Peyer's patch (tissue), 4 donors: ENCODE results near the gene WHAMM. TPM values are rescaled to one million over a fixed set of nuclear protein-coding genes. Genes with fewer than 3 reads are reported as not detected.
"Not testable (repeated sequence)": the region's sequence is repeated elsewhere in the genome, so short reads cannot be mapped to it uniquely, and the experiment has no call there.

Experiments used
- DNase-seq, 3 donors: peaks; one replicate each; pipeline ENCODE4 v3.0.0-alpha.2; 2017 to 2019
- H3K27ac ChIP-seq, 4 donors: fragments of 200-600 bp; sonication (generic); one replicate each; pipeline ENCODE4 v1.5.1; 2016 to 2019
- H3K27me3 ChIP-seq, 2 donors: fragments of 200-600 bp; sonication (generic); one replicate each; pipeline ENCODE4 v1.5.1; 2019
- H3K36me3 ChIP-seq, 3 donors: fragments of 200-600 bp; sonication (generic); one replicate each; pipeline ENCODE4 v1.5.1; 2016 to 2019
- H3K4me1 ChIP-seq, 4 donors: fragments of 200-600 bp; sonication (generic); one replicate each; pipeline ENCODE4 v1.5.1; 2016 to 2019
- H3K4me3 ChIP-seq, 4 donors: fragments of 200-600 bp; sonication (generic); 1 replicate in 3 of 4; 2 replicates in 1 of 4; pipeline ENCODE4 v1.5.1; 2016 to 2019; ENCODE audit warnings: mild to moderate bottlenecking in 1 of 4
- H3K9me3 ChIP-seq, 4 donors: fragments of 200-600 bp; sonication (generic); one replicate each; pipeline ENCODE4 v1.5.1; 2016 to 2019; ENCODE audit warnings: mild to moderate bottlenecking in 1 of 4
- POLR2A ChIP-seq, 2 donors: fragments of 450-650 bp; IDR thresholded peaks; one replicate each; pipeline ENCODE4 v1.5.1; 2017; ENCODE audit warnings: antibody characterized with exemption in 2 of 2, mild to moderate bottlenecking in 2 of 2, moderate library complexity in 2 of 2
- total RNA-seq, 4 donors: library from RNA; depleted of rRNA; stranded (reverse); fragments of >200 nt; gene quantifications; one replicate each; pipeline ENCODE4 v1.1.0, GENCODE V29; 2016
- TF ChIP-seq, protein P1 (sequence below), 6 experiments: fragments of 450-650 bp in 4 of 6; fragments of 200-600 bp in 2 of 6; sonication (generic) in 1 of 6; IDR thresholded peaks; one replicate each; pipeline ENCODE4 v1.5.1; 2017 to 2019; ENCODE audit warnings: antibody characterized with exemption in 6 of 6, mild to moderate bottlenecking in 3 of 6, moderate library complexity in 1 of 6

The WHAMM gene
- total RNA-seq, 4 donors from 2014 or later = 8.6 to 16.0 (median 13.2) TPM

DNA sequence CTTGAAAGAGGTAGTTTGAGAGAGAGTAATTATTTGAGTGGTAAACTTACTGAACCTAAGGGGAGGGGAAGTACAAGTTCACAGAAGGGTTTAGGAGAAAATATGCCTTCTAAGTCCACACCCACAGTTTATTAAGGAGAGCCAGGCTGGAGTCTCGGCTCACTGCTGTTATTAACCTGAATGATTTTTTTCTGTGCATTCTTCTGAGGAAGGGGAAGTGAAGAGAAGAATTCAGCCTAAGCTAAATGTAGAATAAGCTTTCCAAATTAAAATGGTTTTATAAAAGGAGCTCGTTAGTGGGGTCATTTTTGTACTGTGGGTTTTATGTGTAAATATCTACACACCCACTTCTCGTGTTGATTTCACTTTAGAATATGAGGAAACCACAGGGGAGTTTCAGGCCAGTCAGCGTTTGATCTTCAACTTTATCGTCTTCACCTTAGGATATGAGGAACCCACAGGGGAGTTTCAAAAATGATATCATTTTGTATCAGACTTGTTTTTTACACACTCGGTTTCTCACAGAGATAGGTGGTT is 1.5 kb downstream of the WHAMM start:
- H3K9me3 ChIP-seq = no peaks in the 10 kb centered on the region
- no peaks in the 10 kb centered on the region for H3K27me3 ChIP-seq
- H3K36me3 ChIP-seq = peaks cover 0 to 15% (median 0%) of the 10 kb centered on the region in 3 donors
- peak overlapping the region; percentile 88 to 95 (median 92) for H3K4me3 ChIP-seq
- no peak for DNase-seq
- TF ChIP-seq POLR2A (IDR thresholded peaks at IDR 0.05) = no peak
- TF ChIP-seq, protein P1, sequence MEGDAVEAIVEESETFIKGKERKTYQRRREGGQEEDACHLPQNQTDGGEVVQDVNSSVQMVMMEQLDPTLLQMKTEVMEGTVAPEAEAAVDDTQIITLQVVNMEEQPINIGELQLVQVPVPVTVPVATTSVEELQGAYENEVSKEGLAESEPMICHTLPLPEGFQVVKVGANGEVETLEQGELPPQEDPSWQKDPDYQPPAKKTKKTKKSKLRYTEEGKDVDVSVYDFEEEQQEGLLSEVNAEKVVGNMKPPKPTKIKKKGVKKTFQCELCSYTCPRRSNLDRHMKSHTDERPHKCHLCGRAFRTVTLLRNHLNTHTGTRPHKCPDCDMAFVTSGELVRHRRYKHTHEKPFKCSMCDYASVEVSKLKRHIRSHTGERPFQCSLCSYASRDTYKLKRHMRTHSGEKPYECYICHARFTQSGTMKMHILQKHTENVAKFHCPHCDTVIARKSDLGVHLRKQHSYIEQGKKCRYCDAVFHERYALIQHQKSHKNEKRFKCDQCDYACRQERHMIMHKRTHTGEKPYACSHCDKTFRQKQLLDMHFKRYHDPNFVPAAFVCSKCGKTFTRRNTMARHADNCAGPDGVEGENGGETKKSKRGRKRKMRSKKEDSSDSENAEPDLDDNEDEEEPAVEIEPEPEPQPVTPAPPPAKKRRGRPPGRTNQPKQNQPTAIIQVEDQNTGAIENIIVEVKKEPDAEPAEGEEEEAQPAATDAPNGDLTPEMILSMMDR (IDR thresholded peaks at IDR 0.05) = no peak
- peak overlapping the region; percentile 97 to 99 (median 99) for H3K27ac ChIP-seq
- peaks cover 0 to 21% (median 5%) of the 10 kb centered on the region in 4 donors for H3K4me1 ChIP-seq

DNA sequence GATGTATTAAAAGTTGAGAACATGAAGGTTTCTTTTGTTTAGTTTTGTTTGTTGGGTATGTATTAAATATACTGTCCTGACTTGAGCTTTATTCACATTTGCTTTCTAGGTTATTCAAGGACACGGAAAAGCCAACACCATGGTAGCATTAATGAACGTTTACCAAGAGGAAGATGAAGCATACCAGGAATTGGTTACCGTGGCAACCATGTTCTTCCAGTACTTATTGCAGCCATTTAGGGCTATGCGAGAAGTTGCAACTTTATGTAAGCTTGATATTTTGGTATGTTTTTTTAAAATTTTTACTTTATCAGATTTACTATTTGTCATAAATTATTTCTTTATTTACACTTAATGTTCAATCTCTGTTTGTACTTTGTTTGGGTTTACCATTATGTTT is 3.6 kb downstream of the WHAMM start:
- Histone ChIP-seq H3K4me3 (no peak overlapping the region), H3K27ac (no peak overlapping the region)

DNA sequence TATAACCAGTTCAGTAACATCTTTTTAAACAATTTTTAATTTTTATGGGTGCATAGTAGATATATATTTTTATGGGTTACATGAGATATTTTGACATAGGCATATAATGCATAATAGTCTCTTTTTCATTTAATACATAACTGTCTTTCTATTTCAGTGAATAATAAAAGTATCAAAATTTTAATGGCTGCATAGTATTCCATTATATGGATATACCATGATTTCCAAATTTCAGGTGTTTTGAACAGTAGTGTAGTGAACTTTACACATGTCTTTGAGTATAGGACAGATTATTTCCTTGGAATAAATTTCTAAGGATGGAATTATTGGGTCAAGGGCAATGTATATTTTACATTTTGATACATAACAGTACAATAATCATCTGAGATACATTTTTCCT is 10.7 kb downstream of the WHAMM start:
- no peaks in the 10 kb centered on the region for H3K4me1 ChIP-seq
- H3K27ac ChIP-seq = no peak overlapping the region
- no peak overlapping the region for H3K4me3 ChIP-seq
- H3K36me3 ChIP-seq = peaks cover 0 to 90% (median 0%) of the 10 kb centered on the region in 3 donors
- no peaks in the 10 kb centered on the region for H3K27me3 ChIP-seq
- H3K9me3 ChIP-seq = no peaks in the 10 kb centered on the region
- TF ChIP-seq POLR2A (IDR thresholded peaks at IDR 0.05) = no peak
- TF ChIP-seq, protein P1 (IDR thresholded peaks at IDR 0.05) = no peak
- DNase-seq = no peak

More for the DNA sequence above, 3.6 kb downstream of the WHAMM start:
- peaks cover 0 to 21% (median 5%) of the 10 kb centered on the region in 4 donors for H3K4me1 ChIP-seq
- no peaks in the 10 kb centered on the region for H3K9me3 ChIP-seq
- H3K27me3 ChIP-seq = no peaks in the 10 kb centered on the region
- DNase-seq = no peak
- no peak for TF ChIP-seq POLR2A (IDR thresholded peaks at IDR 0.05)
- TF ChIP-seq, protein P1 (IDR thresholded peaks at IDR 0.05) = no peak
- H3K36me3 ChIP-seq = peaks cover 0 to 35% (median 0%) of the 10 kb centered on the region in 3 donors

DNA sequence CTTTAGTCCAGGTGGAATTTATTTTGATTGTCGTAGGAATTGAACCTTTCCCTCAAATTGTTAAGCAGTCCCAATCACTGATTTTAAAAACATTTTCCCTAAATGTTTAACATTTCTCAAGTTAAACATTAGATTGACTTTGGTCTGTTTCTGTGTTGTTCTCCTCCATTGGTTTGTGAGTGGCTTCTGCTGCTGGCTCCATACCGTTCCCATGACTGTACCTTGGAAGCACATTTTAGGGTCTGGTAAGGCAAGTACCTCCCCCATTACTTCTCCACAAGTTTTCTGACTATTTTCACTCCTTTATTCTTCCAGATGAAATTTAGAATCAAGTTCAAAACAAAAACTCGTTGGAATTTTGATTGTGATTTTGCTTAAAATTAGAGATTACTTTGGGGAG is 12.0 kb downstream of the WHAMM start:
- H3K9me3 ChIP-seq, H3K4me3 ChIP-seq, H3K27me3 ChIP-seq, DNase-seq, H3K4me1 ChIP-seq, H3K27ac ChIP-seq: not testable (repeated sequence)
- peaks cover 0 to 94% (median 0%) of the 10 kb centered on the region in 3 donors for H3K36me3 ChIP-seq

DNA sequence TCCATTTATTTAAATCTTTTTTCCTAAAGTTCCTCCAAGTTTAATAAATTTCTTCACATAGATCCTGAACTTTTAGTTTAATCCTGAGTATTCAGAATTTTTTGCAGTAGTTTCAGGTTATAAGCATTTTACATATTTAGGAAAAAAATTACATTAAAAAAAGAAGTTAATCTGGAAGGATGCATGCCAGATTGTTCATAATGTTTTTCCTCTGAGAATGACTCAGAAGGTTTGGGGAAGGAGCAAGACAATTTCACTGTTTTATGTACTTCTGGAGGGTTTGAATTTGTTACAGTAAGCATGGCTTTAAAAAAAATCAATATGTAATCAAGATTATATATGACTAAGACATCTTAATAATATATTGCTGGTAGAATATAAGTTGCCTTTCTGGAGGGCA is 12.4 kb downstream of the WHAMM start:
- not testable (repeated sequence) for H3K4me1 ChIP-seq, H3K9me3 ChIP-seq, DNase-seq, H3K27me3 ChIP-seq, H3K27ac ChIP-seq, H3K4me3 ChIP-seq
- peaks cover 0 to 94% (median 0%) of the 10 kb centered on the region in 3 donors for H3K36me3 ChIP-seq

DNA sequence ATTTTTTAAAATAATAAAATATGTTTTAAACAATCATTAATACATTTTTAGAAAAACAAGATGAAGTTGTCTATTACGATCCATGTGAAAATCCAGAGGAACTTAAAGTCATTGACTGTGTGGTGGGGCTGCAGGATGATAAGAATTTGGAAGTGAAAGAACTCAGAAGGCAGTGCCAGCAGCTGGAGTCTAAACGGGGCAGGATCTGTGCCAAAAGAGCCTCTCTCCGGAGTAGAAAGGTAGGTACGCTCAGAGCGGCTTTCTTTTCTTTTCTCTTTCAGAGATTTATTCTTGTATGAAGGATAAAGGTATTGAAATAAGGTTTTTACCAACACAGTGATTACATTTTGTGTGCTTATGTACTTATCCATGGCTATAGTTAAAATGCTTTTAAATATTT is 13.6 kb downstream of the WHAMM start:
- H3K36me3 ChIP-seq = peaks cover 0 to 94% (median 0%) of the 10 kb centered on the region in 3 donors
- no peaks in the 10 kb centered on the region for H3K4me1 ChIP-seq
- no peak overlapping the region for H3K27ac ChIP-seq
- TF ChIP-seq POLR2A (IDR thresholded peaks at IDR 0.05) = no peak
- TF ChIP-seq, protein P1 (IDR thresholded peaks at IDR 0.05) = no peak
- no peak overlapping the region for H3K4me3 ChIP-seq
- DNase-seq = no peak
- no peaks in the 10 kb centered on the region for H3K9me3 ChIP-seq
- H3K27me3 ChIP-seq = no peaks in the 10 kb centered on the region

DNA sequence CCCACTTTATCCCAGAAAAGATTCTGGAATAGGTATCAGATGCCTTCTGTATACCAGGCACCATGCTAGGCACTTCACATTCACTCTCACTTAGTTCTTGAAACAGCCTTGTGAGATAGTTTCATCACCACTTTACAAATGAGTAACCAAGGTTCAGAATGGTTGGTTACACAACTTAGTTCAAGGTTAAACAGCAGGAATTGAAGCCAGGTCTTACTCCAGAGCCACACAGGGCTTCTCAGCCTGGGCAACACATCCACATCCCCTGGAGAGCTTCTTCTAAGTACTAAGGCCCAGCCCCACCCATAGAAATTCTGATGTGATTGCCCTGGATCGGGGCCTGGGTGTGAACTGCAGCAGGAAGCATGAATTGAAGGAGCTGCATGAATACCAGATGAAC is 18.6 kb downstream of the WHAMM start:
- peaks cover 0 to 96% (median 0%) of the 10 kb centered on the region in 3 donors for H3K36me3 ChIP-seq
- TF ChIP-seq POLR2A (IDR thresholded peaks at IDR 0.05) = no peak
- TF ChIP-seq, protein P1 (IDR thresholded peaks at IDR 0.05) = no peak
- DNase-seq = no peak
- H3K4me3 ChIP-seq = no peak overlapping the region
- H3K9me3 ChIP-seq = no peaks in the 10 kb centered on the region
- H3K4me1 ChIP-seq = no peaks in the 10 kb centered on the region
- no peak overlapping the region for H3K27ac ChIP-seq
- H3K27me3 ChIP-seq = no peaks in the 10 kb centered on the region
